Fibroblast of skin of right biceps (primary cell): Measurements from ENCODE around the gene FHOD1.

Experiments
- DNase-seq: peaks from one replicate; pipeline ENCODE4 v3.0.0-alpha.2; 2013

FHOD1 gene

DNA sequence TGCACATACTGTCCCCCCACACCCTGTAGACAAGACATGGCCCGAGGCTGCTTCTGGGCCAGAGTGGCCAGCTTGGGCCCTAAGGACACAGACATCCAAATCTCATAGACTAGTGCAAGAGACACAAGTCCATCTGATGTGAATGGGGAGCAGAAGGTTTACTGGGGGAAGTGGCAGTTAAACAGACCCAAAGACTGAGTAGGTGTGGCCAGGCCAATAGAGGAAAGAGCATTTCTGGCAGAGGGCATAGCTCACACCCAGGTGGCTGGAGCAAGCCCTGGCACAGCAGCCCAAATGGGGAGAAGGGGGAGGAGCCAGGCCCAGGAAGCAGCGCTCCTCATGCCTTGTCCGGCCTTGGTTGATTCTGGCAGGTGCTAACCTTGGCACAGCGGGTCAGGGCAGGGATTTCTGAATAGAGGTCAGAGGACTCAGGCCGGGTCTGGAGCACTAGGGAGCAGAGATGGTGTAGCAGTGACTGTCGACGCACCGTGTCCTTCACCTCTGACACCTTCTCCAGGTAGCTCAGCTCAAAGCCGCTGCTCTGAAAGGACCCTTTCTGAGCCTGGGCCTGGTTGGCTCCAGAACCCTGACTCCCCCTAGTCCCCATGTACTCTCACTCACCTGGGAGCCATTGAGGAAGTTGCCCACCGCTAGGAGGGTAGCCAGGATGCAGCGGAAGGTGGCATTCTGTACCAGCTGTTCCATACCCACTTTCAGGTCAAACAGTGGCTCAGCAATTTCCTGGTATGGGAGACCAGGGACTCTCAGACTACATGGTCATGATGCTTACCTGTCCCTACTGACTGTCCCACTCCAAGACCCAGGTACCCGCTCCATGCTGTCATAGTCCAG, 16.2 kb downstream of the FHOD1 start:
- DNase-seq, result no peak

DNA sequence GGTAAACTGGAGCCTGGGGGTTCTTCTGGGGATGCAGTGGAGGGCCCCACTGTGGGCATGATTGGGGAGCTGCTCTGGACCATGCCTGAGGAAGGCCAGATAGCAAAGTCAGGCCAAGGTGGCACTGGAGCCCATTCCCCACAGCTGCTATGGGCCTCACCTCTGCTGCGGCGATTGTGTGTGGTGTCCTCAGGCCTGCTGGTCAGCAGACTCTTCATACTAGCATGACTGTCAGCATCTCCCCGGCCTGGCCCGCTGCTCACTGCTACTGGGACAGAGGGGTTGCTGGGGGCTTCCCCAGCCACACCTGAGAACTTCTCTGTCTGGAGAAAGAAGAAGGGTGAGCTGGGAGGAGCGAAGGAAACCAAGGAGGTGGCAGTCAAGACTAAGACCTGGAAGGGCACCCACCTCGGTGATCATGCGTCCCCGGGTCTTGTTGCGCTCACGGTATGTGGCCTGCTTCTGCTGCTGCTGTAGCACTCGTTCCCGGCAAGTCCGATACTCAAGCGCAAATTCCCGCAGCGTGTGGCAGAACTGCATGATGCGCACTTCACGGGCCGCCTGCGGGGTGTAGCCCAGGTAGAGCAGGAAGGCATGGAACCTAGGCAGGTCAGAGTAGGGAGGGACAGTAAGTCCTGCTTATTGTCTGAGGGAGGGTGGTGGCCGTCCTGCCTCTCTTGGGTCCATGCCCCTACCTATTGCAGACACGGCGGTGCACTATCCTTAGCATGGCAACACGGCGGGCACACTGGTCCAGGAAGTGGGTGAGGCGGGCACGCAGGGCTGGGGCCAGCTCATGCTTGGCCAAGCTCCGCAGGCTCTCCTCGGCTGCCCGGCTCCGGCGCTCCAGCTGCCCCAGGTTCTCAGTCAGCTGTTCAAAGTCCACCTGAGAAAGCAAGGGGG, 17.1 kb downstream of the FHOD1 start:
- no peak for DNase-seq

DNA sequence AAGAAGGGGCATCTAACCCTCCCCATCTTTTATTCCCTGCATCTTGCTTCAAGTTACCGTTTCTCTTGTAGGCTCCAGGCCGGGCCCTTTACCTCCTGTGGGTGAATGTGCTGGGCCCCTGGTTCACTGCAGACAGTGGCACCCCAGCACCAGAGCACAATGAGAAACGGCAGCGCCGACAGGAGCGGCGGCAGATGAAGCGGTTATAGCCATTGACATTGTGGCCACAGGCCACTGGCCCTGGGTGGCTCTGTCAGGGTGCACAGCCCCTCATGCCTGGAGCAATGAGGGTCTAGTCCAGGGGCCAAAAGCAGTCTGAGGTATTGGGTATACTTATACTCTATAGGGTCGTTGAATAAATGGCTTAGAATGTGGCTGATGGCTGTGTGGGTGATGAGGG, 18.4 kb downstream of the FHOD1 start:
- DNase-seq, result no peak

DNA sequence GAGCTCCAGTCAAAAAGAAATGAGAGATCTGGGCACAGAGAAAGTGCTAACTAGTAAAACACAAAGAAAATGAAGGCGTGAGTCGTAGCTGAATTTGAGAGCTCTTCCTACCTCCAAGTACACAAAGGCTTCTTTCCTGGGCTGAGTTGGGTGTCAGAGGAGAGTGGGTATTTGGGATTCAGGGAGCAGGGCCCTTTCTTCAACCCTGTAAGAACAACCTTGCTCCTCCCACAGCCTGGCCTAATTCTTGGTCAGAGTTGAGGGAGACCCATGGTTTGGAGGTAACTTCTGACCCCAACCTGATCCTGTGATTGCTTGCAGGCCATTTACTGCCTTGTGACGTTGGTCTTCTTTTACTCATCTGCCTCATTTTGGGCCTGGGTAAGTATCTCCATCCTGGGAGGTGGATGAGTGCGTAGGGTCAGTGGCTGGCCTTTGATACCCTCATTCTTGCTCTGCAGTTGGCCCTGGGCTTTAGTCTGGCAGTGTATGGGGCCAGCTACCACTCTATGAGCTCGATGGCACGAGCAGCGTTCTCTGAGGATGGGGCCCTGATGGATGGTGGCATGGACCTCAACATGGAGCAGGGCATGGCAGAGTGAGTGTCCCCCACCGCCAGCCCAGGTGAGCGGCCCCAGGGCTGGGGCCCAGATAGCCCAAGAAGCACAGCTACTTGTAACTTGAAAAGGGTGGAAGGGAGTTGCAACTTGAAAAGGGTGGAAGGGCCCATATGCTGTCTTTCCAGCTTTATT, 19.1 kb downstream of the FHOD1 start:
- no peak for DNase-seq

DNA sequence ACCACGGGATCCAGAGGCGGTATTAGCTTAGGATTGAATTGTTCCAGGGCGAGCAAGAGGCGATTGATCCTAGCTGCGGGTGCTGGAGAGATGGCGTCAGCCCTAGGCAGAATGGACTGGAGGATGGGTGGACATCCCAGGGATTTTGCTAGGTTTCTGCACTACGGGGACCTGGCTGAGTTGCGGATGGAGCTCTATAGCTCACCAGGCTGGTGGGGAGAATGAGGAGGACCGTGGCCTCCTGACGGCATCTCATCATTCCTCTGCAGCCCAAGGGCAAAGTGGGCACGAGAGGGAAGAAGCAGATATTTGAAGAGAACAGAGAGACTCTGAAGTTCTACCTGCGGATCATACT, 19.7 kb downstream of the FHOD1 start:
- no peak for DNase-seq

DNA sequence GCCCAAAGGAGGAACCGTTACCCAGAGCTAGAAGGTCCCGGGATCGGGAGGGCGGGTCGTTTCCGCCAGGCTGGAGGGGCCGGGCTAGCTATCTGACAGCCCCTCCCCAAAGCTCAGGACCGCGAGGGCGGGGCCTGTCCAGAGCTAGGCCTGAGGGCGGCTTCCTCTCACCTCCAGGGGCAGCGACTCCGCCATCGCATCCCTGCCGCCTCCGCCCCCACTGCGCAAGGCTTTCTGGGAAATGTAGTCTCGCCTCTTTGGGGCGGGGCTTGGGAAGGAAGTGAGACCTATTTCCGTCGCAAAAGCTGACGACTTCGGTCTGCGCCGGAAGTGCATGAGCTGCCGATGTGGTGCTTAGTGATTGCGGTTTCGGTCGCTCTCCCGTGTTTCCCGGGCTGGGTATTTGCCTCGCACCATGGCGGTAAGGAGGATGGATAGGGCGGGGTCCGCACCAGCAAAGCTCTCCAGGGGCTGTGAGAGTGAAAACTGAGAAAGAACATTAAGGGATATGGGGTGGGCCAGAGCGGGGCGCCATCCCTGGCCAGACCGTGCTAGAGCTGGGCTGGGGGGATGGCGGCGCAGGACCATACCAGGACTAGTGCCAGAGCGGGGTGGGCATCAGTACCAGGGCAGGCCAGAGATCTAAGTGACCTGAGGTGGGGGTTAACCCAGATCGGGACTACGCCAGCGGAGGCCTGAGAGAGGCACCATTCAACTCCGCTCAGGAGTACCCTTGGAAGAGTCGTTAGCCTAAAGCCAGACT, 20.3 kb downstream of the FHOD1 start, which contains the start of gene TMEM208:
Gene TMEM208, plus strand, starts transcription at position 327 of the 763 bp plus-strand sequence. Its CDS starts 89 bp downstream, at position 416.
- peak; percentile 99 for DNase-seq

DNA sequence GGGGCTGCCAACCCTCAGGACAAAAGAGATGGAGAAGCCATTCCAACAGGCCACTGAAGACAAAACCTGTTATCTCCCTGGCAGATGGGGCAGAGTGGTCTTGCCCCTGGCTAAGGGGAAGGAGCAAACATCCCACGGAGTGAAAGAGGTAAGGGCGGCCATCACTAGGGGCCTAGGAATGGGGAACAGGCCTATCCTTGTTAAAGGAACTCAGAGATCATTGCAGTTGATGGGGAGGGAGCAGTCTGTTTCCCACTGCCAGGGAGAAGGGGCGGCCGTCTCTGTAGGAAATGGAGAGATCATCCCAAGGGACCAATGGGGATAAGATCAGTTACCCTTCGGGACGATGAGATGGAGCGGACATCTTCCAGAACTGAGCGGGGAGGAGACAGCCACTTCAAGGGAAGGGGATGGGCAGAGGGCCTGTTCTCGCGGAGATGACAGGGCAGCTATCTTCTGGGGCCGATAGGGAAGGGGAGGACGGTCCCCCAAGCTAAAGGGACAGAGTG, 20.9 kb downstream of the FHOD1 start:
- no peak for DNase-seq

DNA sequence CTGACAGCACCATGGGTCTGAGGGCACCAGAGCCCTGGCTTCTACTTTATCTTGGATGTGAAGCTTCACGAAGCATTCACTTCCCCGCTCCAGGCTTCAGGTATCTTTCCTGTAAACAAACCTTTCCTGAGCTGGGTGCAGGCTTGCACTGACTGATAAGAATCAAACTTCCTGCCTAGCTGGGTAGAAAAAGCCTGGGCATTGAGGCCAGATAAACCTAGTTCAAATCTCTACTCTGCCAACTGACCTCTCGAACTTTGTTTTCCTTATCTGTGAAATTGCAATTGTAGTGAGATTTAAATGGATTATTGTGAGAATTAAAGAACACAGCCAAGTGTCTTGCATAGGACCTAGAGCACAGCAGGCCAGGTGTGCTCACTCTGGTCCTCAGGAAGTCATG, 23.3 kb downstream of the FHOD1 start:
- DNase-seq, result no peak

DNA sequence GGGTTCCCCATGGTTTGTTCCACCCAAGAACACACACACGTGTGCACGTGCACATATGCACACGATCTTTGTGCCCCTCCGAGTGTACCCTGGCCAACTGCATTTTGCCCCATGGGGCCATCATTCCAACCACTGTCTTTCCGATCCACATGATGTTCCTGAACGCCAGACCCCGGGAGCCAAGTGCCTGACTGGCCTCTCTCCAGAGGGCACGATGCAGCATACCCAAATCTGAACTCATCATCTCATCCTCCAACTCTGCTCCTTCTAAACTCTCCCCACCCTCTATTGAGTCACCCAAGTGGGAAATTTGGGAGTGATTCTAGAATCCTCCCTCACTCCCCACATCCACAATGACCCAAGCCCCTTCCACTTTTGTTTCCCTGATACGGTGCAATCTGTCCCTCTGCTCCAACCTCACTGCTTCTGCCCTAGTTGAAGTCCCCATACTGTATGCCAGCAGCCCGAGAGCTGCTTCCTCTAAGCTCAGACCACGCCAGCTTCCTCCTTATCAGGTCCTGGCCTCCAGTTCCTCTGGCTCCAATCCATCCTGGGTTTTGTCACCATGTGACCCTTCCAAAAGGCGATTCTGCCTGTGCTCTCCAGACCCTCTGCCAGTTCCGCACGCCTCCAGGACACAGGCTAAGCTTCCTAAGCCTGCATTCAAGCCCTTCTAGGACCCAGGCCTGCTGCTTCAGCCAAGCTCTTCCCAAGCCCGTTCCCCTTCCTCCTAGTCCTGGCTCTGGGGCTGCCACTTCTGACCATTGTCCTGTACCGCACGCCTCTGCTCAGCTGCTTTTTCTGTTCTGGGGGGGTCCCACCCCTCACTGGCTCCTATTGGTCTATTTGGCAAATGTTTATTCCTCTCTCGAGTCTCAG, 30.4 kb downstream of the FHOD1 start:
- DNase-seq, result no peak

DNA sequence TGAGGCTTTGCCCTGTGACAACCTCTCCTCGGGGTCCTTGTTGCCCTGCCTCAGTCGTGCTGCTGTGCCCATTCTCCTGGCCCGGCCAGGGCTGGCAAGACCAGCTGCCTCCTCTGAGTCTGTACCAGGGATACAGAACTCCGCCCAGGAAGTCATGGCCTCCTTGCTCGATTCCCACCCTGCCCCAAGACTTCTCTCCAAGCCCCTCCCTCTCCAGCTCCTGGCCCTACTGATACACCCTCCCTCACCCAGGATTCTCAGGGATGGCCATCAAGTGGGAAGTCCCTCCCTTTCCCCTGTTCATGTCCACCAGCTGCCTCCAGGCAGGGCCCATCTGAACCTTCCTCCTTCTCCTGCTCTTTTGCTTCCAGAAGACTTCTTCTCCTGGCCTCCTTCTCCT, 31.6 kb downstream of the FHOD1 start:
- no peak for DNase-seq

DNA sequence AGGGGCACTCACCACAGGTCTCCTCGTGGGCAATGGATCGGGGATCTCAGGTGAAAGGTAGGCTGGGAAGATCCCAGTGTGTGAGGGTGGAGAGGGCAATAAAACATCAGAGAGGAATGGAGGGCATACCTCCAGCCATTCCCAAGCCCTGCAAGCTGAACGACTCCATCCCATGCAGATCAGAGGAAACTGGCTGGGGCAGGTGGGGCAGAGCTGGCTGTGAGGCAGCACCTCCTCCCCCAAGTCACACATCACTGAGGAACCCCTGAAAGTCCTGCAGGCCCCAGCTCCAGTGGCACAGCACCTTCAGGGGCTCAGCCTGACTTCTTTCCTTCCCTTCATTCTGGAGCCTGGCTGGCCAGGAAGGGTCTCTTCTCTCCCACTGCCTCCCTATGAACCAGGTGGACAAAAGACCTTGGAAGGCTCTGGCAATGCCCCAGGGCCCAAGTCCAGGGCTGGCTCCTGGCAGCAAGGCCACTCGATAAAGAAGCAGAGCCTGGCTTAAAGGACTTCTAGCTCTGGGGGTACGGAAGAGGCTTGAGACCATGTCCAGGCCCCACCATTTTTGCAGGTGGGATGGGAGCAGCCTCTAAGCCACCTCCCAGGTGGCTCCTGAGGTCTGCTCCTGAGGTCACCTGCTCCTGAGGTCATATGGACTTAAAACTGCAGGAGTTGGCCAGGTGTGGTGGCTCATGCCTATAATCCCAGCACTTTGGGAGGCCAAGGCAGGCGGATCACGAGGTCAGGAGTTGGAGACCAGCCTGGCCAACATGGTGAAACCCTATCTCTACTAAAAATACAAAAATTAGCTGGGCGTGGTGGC, 33.9 kb downstream of the FHOD1 start:
- DNase-seq, result no peak

DNA sequence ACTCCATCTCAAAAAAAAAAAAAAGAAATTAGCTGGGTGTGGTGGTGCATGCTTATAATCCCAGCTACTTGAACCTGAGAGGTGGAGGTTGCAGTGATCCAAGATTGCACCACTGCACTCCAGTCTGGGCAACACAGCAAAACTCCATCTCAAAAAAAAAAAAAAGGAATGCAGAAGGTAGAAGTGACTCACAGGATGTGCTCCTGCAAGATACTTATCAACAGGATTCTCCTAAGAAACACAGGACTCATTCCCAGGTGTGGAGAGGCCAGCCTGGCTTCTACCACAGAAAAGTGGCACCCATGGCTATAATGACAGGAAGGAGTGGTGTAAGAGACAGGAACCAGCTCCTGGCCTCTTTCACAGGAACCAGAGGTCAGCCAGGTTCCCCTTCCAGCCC, 34.5 kb downstream of the FHOD1 start:
- no peak for DNase-seq

DNA sequence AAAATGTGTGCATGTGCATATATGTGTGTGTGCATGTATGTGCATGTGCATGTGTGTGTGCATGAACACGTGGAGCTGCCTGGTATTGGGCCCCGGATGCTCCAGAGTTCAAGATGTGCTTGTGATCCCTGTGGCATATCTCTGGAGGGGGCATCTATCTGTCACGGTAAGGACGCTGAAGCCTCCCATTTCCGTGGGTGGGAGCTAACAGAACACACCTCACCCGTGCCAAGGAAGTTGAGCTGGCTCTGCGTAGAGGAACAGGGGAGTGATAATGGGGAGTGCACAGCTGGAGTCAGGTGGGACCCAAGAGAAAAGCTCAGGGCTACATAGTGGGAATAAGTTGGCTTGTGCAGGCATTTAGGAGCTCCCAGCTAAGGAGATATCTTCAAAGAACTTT, 35.6 kb downstream of the FHOD1 start:
- no peak for DNase-seq

DNA sequence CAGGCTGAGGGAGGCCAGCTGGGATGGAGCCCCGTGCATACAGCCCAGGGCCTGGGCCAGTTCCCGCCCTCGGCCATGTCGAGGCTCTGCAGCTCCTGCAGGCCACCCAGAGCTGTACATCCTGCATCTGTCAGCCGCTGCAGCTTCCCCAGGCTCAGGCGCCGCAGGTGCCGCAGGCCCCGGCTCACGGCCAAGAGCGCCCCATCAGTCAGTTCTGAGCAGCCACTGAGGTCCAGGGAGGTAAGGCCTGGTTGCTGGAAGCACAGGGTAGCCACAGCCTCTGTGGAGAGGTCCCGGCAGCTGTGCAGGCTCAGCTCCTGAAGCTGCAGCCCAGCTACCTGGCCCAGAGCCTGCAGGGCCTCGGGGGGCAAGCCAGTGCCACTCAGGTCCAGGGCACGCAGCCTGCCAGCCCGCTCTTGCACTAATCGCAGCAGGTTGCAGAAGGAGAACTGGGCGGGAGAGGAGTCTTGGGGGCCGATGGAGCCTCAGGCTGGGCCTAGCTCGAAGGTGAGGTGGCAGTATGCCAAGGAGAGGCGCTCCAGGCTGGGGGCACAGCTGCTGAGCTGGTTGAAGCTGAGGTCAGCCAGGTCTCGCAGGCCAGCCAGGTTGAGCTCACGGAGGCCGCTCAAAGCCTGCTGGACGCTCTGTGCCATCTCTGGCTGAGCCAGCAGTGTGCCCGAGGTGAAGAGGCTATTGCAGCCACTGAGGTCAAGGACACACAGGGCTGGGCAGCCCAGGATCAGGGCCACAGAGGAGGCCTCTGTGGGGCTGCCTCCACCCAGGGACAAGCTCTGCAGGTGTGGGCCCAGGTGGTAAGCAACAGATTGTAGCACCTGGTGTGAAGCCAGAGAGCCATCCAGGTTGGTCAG, 37.0 kb downstream of the FHOD1 start:
- DNase-seq, result no peak

DNA sequence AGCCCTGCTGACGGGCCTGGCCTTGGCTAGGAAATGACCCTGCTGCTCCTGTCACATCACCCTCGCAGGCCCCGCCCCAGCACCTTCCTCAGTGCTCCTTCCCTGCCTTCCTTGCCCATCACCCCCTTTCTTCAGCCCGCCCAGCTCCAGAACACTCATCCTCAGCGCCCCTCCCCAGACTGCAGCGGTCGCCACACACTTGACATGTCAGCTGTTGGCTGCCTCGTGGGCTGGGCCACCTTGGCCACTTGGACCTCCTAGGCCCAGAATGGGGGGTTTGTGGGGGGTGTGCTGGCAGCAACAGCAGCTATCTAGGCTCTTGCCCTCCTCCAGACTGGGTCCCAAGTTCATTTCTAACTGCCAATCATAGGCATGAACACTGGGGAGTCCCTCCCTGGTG, 37.7 kb downstream of the FHOD1 start:
- no peak for DNase-seq

DNA sequence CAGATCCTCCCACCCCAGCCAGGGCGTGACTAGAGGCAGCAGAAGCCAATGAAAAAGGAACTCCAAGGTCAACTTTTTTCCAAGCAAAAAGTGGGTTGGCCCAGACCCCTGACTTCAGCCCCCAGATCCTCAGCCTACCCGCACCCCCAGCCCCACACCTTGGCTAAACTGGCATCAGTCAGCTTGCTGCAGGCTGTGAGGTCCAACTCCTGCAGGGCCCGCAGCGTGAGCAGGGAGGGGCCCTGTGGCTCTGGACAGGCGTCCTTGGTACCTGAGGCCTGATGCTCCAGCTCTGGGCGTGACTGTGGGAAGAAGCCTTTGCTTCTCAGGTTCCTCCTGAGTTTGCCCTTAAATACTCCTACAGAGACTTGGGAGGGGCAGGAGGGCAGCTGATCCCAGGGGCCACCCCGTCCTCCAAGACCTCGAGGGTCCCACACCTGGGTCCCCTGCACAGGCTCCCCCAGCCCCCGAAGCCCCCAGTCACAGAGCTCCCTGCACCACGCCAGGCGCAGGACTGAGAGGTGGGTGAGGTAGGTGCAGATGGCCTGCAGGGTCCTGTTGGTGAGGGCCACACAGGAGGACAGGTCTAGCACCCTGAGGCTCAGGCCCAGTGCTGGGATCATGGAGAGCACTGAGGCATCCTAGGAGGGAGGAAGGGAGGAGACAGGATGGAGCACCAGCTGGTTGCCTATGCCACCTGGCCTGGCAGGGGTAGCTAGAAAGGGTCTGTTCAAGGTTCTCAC, 39.0 kb downstream of the FHOD1 start:
- DNase-seq, result no peak

DNA sequence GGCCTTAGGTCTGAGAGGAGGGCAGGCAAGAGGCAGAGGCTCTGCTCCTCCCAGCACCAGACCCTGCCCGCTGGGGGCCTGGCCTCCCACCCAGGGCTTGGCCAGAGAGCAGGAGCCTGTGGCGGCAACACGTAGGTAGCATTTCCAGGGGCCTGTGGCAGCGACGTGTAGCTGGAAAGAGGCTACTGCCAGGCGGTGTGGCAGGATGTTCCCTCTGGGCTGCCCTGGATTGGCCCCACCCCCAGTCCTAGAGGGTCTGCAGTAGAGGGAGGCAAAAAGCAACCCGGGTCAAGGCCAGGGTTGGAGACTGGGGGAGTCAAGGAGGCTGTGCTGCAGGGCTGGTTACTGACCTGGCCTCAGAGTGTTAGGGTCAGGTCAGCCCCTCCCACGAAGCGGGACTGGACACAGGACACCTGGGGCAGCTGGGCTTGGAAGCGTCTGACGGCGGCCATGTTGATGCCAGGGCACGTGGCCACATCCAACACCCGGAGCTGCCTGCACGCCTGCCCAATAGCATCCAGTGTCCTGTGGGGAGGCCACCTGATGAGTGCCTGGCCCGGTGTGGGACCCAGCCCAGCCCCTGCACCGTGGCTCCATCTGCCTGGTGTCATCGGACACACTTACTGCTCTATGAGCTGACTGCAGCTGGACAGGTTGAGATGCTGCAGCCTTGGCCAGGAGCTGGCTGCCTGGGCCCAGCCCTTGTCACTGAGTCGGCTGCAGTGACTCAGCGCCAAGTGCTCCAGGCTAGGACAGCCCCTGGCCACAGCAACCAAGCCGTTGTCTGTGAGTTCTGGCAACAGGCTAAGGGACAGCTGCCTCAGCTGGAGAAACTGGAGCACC, 39.8 kb downstream of the FHOD1 start:
- DNase-seq, result peak; percentile 46

DNA sequence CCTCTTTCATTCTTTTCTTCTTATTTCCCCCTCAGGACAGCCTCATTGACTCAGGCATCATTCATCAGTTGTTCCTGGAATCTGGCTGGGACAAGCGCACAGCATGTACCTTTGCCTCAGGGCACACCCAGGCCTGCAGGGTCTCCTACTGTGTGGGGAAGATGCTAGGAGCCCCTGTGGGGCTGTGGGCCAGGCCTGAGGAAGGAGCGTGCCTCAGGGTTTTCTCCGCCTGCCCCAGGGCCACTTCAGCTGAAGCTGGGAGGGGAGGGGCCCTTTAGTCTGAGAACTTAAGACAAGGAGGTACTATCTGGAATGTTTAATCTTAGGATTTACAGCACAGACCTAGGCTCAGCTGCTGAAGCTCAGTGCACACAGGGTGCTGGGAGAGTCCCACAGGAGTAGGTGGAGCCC, 40.4 kb downstream of the FHOD1 start:
- DNase-seq, result no peak
